HEK293T (cell line): ENCODE results near the gene TMEM156.

ENCODE experiments used
- BHLHE40 ChIP-seq: fragments of 450-650 bp; IDR thresholded peaks from 2 replicates; pipeline ENCODE4 v1.6.1; 2016; ENCODE audit warnings: mild to moderate bottlenecking, moderate library complexity, borderline replicate concordance
- FOXM1 ChIP-seq: fragments of 450-650 bp; IDR thresholded peaks from 2 replicates; pipeline ENCODE4 v1.6.1; 2017; ENCODE audit warnings: mild to moderate bottlenecking, borderline replicate concordance
- L3MBTL2 ChIP-seq: fragments of 450-650 bp; conservative IDR thresholded peaks from 2 replicates; pipeline ENCODE4 v1.6.1; 2016; ENCODE audit warnings: mild to moderate bottlenecking
- LEF1 ChIP-seq: fragments of 450-650 bp; IDR thresholded peaks from 2 replicates; pipeline ENCODE4 v1.6.1; 2017; ENCODE audit warnings: mild to moderate bottlenecking, borderline replicate concordance
- SP1 ChIP-seq: fragments of 450-650 bp; IDR thresholded peaks from 2 replicates; pipeline ENCODE4 v1.6.1; 2017
- SUZ12 ChIP-seq: fragments of 450-650 bp; IDR thresholded peaks from 2 replicates; pipeline ENCODE4 v1.6.1; 2016; ENCODE audit warnings: mild to moderate bottlenecking
- ZNF384 ChIP-seq: fragments of 450-650 bp; IDR thresholded peaks from 2 replicates; pipeline ENCODE4 v1.6.1; 2016

DNA sequence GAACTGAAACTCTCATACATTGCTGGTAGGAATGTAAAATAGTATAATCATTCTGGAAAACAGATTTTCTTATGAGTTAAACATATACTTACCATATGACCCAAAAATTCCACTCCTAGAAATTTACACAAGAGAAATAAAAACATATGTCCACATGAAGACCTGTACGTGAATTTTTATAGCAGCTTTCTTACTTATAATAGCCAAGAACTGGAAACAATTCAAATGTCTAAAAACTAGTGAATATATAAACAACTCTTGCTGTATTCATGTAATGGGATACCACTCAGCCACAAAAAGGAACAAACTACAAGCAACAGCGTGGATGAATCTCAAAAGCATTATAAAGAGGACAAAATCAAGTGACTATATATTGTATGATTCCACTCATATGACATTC is 27.5 kb downstream of the TMEM156 start:
- TF ChIP-seq SUZ12 (no peak), BHLHE40 (no peak), ZNF384 (no peak), L3MBTL2 (no peak), LEF1 (no peak), FOXM1 (no peak), SP1 (no peak)
